Measurements from ENCODE around the gene CBL. TPM values are rescaled to one million over a fixed set of nuclear protein-coding genes. Genes with fewer than 3 reads are reported as not detected.

Gene CBL
- total RNA-seq, 1 experiment from 2014 or later = 56.4 TPM

GRCh38 chr11:119309953-119310681 lies 104.0 kb downstream of the CBL start:
- Histone ChIP-seq H4K91ac (ENCODE audit: insufficient read length, low read depth, low read length) (no peak overlapping the region), H3K56ac (ENCODE audit: insufficient read length, low read depth, low read length) (no peak overlapping the region), H3K4ac (ENCODE audit: low read depth, low read length) (no peak overlapping the region), H3K4me2 (ENCODE audit: insufficient read depth, insufficient read length, low read length) (no peak overlapping the region), H2BK120ac (ENCODE audit: low read depth, low read length, poor library complexity, severe bottlenecking) (no peak overlapping the region), H3K27me3 (ENCODE audit: insufficient read depth, low read length) (no peaks in the 10 kb centered on the region), H4K20me1 (ENCODE audit: control insufficient read depth, insufficient read depth, insufficient read length) (no peaks in the 10 kb centered on the region), H3K23ac (ENCODE audit: insufficient read length, low read depth, low read length) (no peak overlapping the region), H2BK15ac (ENCODE audit: low read depth, low read length) (no peak overlapping the region), H3K9me3 (ENCODE audit: control insufficient read depth, low read depth, low read length) (no peaks in the 10 kb centered on the region), H3K79me1 (ENCODE audit: insufficient read depth, low read depth, low read length, poor library complexity, severe bottlenecking) (no peaks in the 10 kb centered on the region), H3K79me2 (ENCODE audit: insufficient read depth, low read length) (no peaks in the 10 kb centered on the region), H4K5ac (ENCODE audit: insufficient read length, low read depth, low read length) (no peak overlapping the region), H4K8ac (replicated peaks; ENCODE audit: insufficient read length, low read depth, low read length) (no peak overlapping the region), H2AFZ (ENCODE audit: low read length) (no peak overlapping the region), H3T11ph (ENCODE audit: low read length) (no peak overlapping the region), H2AK5ac (ENCODE audit: insufficient read length, low read length) (no peak overlapping the region), H3K18ac (ENCODE audit: insufficient read length, low read depth, low read length) (no peak overlapping the region), H2BK5ac (ENCODE audit: insufficient read length, low read length) (no peak overlapping the region), H2BK20ac (ENCODE audit: low read depth, low read length, poor library complexity, severe bottlenecking) (no peak overlapping the region), H3K9ac (ENCODE audit: extremely low read depth, insufficient read length, low read length) (no peak overlapping the region), H3K14ac (ENCODE audit: insufficient read depth, low read length) (no peak overlapping the region), H3K27ac (ENCODE audit: insufficient read length, low read depth, low read length) (no peak overlapping the region), H3K23me2 (ENCODE audit: insufficient read length, low read depth, low read length, poor library complexity, severe bottlenecking) (no peaks in the 10 kb centered on the region), H3K4me1 (ENCODE audit: insufficient read depth, low read length) (no peaks in the 10 kb centered on the region), H2BK12ac (ENCODE audit: insufficient read length, low read depth, low read length) (no peak overlapping the region)
- H3K27ac Mint-ChIP-seq = peak overlapping the region in 2 of 3 experiments; percentile 73 to 81; a peak in 3 of 7 replicates
- H3K4me3 Mint-ChIP-seq = no peak overlapping the region
- H3K36me3 Mint-ChIP-seq (ENCODE audit: insufficient read depth in 1 of 3, low read depth in 3 of 3) = peaks cover 3 to 51% (median 28%) of the 10 kb centered on the region in 3 experiments; a peak in 5 of 7 replicates
- no CpG with 5 or more reads among the region's 17 CpGs for WGBS (ENCODE audit: extremely low coverage, insufficient read length, low lambda C conversion rate)
- H3K9me3 Mint-ChIP-seq = no peaks in the 10 kb centered on the region
- no peak for DNase-seq
- H3K27me3 Mint-ChIP-seq (ENCODE audit: low read depth) = peaks cover 11% of the 10 kb centered on the region
- TF ChIP-seq CTCF (conservative IDR thresholded peaks at IDR 0.05) = no peak
- H3K4me1 Mint-ChIP-seq = peaks cover 13 to 24% of the 10 kb centered on the region in 2 experiments

Measured in H9 (cell line).